DMS 273 treated with DMSO at 0.1 percent for 48 hours (cell line): Measurements from ENCODE around the gene NARS2.

Experiments
- DNase-seq: peaks from one replicate; lab custom pipeline; 2025; lab: John Stamatoyannopoulos, UW

NARS2 gene

GRCh38 chr11:78432058-78432515 lies 142.6 kb downstream of the NARS2 start:
- DNase-seq: no peak

- no peak for DNase-seq
Measured at GRCh38 chr11:78429660-78430059, 145.0 kb downstream of the NARS2 start.

- DNase-seq: no peak
Measured at GRCh38 chr11:78429209-78429608, 145.5 kb downstream of the NARS2 start.

GRCh38 chr11:78428773-78429172 lies 145.9 kb downstream of the NARS2 start:
- DNase-seq: no peak

GRCh38 chr11:78428266-78428636 lies 146.4 kb downstream of the NARS2 start:
- DNase-seq: no peak

GRCh38 chr11:78427615-78428265 lies 146.9 kb downstream of the NARS2 start:
- DNase-seq: no peak

GRCh38 chr11:78426845-78427244 lies 147.8 kb downstream of the NARS2 start:
- no peak for DNase-seq

- DNase-seq: no peak
Measured at GRCh38 chr11:78425399-78426070, 149.1 kb downstream of the NARS2 start.

- no peak for DNase-seq
Measured at GRCh38 chr11:78424334-78425270, 150.1 kb downstream of the NARS2 start.

- no peak for DNase-seq
Measured at GRCh38 chr11:78423241-78423640, 151.4 kb downstream of the NARS2 start.

- DNase-seq: no peak
Measured at GRCh38 chr11:78420796-78421209, 153.9 kb downstream of the NARS2 start.

- no peak for DNase-seq
Measured at GRCh38 chr11:78420255-78420764, 154.4 kb downstream of the NARS2 start.

- no peak for DNase-seq
Measured at GRCh38 chr11:78419327-78419726, 155.3 kb downstream of the NARS2 start.

GRCh38 chr11:78418584-78419211 lies 156.0 kb downstream of the NARS2 start:
- DNase-seq: no peak

- DNase-seq: peak; percentile 18
Measured at GRCh38 chr11:78417888-78418583, 156.6 kb downstream of the NARS2 start.

GRCh38 chr11:78417175-78417887 lies 157.3 kb downstream of the NARS2 start, which contains the start of gene GAB2:
GAB2 (minus strand) TSS chr11:78417820; CDS start chr11:78417720, 100 bp downstream.
- no peak for DNase-seq

- peak; percentile 35 for DNase-seq
Measured at GRCh38 chr11:78416285-78417174, 158.1 kb downstream of the NARS2 start.

GRCh38 chr11:78415338-78415737 lies 159.3 kb downstream of the NARS2 start:
- no peak for DNase-seq

GRCh38 chr11:78414321-78415051 lies 160.2 kb downstream of the NARS2 start:
- no peak for DNase-seq
